ENCODE results near the gene KCNAB1.
"Not testable (repeated sequence)": the region's sequence is repeated elsewhere in the genome, so short reads cannot be mapped to it uniquely, and the experiment has no call there.

KCNAB1 gene

GRCh38 chr3:156539051-156539450 is 418.7 kb downstream of the KCNAB1 start:
- DNase-seq (ENCODE audit: low spot score): no peak

DNA sequence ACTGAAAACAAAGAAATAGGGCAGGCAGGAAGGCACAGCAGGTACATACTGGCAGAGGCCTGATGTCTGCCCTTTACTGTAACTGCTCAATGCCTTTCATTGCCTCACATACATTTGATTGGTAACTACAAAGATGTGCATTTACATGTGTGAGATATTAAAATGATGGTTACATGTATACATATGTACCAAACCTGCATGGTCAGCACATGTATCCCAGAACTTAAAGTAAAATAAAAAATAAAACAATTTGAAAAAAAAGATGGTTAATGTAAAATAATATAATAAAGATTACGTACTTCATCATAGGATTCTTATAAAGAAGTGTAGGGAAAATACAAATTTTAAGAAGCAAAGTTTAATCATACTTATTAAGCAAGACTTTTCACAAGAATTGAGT is 419.4 kb downstream of the KCNAB1 start:
- DNase-seq (ENCODE audit: low spot score): no peak

DNA sequence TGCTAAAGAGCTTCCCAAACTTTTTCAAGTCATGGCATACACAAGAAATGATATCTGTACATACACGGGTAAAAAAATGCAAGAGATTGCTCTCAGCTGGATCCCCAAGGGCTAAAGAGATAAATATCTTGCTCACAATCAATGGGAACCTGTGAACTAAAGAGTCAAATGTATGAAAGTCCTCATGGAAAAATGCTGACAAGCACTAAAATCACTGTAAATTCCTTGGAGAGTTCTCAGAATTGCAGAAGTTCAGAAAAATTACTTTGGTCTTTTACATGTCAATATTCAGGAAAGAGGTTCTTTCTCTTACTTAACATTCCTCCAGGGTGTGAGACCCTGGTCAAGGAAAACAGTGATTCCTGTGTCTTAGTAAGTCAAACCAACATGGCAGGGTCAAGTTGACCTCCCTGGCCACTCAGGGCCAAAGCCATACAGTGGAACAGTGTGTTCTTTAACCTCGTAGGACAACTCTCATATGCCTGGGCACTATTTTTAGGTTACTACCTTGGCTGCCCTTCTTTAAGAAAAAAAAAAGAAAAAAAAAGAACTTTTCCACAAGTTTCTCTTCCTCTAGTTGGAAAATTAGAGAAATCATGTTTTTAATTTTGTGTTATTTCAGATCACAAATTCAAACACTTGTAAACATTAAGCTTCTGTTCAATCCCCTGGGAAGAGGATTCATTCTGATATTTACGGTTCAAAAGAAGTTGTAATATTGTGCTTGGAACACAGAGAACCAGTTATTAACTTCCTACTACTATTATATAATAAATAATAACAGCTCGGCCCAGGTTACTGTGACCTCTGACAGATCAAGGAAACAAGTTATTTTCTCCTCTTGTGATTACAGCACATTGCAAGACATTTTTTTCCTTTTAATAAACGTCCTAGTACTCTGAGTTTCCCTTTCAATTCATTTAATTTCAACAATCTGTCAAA is 422.0 kb downstream of the KCNAB1 start:
- DNase-seq (ENCODE audit: low spot score): no peak

DNA sequence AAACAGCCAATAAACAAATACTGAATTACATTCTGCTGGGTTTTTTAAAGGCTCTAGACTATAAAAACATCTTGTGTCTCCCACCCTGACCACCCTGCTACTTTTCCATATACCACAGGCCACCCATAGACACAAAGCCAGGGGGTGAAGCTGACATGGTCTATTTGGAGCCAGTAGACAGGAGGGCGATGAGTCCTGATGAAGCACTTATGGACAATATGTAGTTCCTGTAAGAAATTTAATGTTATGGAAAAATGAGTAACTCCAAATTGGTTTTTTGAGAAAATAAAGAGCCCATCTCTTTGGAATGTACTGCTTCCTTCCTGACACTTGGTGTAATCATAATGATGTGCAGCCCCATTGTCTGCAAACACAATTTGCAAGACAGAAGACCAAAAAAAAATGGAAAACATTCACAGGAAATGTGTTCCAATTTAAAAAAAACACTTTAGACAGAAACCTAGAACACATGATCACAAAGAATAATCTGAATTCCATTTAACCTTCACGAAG is 422.7 kb downstream of the KCNAB1 start:
- no peak for DNase-seq (ENCODE audit: low spot score)

GRCh38 chr3:156547637-156548036 is 427.3 kb downstream of the KCNAB1 start:
- DNase-seq (ENCODE audit: low spot score): no peak

DNA sequence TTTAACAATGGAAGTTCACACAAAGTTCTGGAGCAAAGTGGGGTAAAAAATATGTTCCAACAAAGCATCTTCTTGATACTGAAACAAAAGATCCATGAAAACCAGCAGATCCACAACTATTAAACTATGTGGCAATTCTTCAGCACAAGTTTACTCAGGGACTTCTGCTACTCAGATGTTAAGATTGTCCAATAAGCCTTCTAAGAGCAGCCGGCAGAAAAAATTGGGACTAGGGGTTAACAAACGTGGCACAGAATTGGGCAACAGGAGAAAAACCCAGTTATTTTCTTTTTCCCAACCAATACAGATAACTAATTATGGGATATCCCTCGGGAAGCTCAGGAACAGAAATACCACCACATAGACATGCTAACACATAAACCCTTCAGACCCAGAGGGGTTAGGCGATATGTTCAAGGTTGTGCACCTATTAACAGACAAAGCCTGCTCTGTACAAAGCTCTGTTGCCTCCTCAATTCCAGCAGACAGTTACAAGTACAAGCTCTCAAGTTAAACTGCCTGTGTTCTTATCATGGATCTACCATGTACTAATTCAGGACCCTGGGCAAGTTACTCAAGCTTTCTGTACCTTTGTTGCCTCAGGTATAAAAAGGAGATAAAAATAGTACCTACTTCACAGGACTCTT is 427.8 kb downstream of the KCNAB1 start:
- no peak for DNase-seq (ENCODE audit: low spot score)

GRCh38 chr3:156548902-156549301 is 428.5 kb downstream of the KCNAB1 start:
- no peak for DNase-seq (ENCODE audit: low spot score)

GRCh38 chr3:156551261-156551660 is 430.9 kb downstream of the KCNAB1 start:
- DNase-seq (ENCODE audit: low spot score): no peak

DNA sequence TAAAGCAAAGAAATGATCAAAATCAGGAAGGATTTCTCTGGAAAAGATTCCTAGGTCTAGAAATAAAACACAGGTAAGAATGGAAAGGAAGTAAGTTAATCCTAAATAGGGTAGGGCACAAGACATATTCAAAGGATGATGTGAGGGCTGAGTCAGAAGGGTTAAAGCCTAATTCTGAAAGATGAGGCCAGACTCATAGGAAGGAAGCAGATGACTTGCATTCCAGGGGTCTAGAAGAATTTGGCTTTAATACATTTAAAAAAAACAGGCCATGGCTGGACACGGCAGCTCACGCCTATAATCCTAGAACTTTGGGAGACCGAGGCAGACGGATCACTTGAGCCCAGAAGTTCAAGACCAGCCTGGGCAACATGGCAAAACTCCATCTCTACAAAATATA is 431.4 kb downstream of the KCNAB1 start:
- DNase-seq (ENCODE audit: low spot score): no peak

DNA sequence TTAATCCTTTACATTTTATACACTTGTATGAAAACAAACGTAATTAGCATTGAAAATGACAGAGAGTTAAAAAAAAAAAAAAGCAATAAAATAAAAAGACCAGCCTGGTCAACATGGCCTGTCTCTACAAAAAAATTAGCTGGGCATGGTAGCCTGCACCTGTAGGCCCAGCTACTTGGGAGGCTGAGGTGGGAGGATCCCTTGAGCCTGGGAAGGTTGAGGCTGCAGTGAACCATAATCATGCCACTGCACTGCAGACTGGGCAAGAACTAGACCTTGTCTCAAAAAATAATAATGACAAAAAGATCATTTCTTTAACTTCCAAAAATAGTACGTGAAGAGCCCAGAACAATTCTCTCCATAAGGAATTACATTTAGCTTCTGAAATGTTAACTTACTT is 432.6 kb downstream of the KCNAB1 start:
- DNase-seq (ENCODE audit: low spot score): no peak

DNA sequence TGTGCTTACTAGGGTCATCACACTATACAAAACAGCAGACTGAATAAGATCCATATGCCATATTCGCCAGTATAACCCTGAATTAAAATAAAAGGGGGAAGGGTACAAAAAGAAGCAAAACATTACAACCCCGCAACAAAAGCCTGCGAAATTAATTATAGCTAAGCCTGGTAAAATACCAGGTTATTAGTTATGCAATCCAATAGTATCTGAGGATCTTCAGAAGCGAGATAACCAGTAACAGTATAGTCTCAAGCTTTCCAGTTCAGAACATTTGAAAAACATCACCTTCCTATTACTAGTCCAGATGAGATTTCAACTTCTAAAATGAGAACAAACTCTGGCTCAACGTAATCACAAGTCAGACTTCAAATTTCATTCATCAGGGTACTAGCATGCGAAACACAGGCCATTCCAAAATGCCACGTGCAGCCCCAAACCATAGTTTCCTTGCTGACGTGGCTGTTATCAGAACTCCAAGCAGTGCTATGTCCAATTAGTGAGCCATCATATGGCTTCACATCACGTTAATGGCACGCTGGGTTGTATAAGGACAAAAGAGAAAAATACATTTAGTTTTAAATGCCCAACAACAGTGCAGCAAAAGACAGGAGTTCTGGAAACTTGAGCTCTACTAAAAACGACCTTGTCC is 433.5 kb downstream of the KCNAB1 start:
- no peak for DNase-seq (ENCODE audit: low spot score)

DNA sequence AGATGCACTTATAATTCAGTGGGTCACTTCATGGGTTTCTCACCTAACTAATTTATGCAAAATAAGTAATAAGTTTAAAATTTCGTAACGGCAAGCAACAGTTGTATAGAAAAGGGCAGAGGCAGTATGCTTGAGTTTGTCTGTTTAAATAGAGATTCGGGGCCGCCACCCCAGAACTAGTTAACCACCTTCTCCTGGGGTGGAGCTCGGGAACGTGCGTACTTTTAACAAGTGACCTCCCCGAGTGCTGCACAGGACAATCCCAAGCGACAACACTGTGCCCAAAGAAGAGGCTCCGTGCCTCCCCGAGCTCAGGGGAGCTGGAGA is 434.1 kb downstream of the KCNAB1 start:
- DNase-seq (ENCODE audit: low spot score): no peak

- peak; percentile 98 for DNase-seq (ENCODE audit: low spot score)
Measured at GRCh38 chr3:156554842-156555687, 434.7 kb downstream of the KCNAB1 start, which contains the start of gene SSR3. TSS of gene SSR3 (minus strand) at chr3:156555117. CDS start at chr3:156555089, 28 bp downstream.

GRCh38 chr3:156558389-156558788 is 438.0 kb downstream of the KCNAB1 start:
- no peak for DNase-seq (ENCODE audit: low spot score)

- DNase-seq (ENCODE audit: low spot score): no peak
Measured at GRCh38 chr3:156559321-156559720, 438.9 kb downstream of the KCNAB1 start.

- no peak for DNase-seq (ENCODE audit: low spot score)
Measured at GRCh38 chr3:156561533-156561932, 441.2 kb downstream of the KCNAB1 start.

DNA sequence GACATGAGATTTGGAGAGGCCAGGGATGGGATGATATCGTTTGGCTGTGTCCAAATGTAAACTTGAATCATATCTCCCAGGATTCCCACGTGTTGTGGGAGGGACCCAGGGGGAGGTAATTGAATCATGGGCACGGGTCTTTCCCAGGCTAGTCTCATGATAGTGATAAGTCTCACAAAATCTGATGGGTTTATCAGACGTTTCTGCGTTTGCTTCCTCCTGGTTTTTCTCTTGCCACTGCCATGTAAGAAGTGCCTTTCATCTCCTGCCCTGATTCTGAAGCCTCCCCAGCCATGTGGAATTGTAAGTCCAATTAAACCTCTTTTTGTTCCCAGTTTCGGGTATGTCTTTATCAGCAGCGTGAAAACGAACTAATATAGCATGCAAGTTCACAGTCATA is 442.1 kb downstream of the KCNAB1 start:
- DNase-seq (ENCODE audit: low spot score): not testable (repeated sequence)

- no peak for DNase-seq (ENCODE audit: low spot score)
Measured at GRCh38 chr3:156563900-156564682, 443.7 kb downstream of the KCNAB1 start.

DNA sequence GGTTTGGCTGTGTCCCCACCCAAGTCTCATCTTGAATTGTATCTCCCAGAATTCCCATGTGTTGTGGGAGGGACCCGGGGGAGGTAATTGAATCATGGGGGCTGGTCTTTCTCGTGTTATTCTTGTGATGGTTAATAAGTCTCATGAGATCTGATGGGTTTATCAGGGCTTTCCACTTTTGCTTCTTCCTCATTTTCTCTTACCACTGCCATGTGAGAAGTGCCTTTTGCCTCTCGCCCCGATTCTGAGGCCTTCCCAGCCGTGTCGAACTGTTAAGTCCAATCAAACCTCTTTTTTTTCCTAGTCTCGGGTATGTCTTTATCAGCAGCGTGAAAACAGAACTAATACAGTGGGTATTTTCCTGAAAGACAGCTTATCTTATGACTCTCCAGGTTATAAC is 448.6 kb downstream of the KCNAB1 start:
- DNase-seq (ENCODE audit: low spot score): not testable (repeated sequence)

GRCh38 chr3:156569881-156570280 is 449.5 kb downstream of the KCNAB1 start:
- DNase-seq (ENCODE audit: low spot score): not testable (repeated sequence)

- DNase-seq (ENCODE audit: low spot score): no peak
Measured at GRCh38 chr3:156575641-156576040, 455.3 kb downstream of the KCNAB1 start.

All from D341Med (cell line).